MM.1S (cell line): ENCODE data around the gene FKBP2.

ENCODE experiments used
- DNase-seq: peaks from one replicate; pipeline ENCODE4 v3.0.0-alpha.2; 2015
- H2AFZ ChIP-seq: fragments of 300-600 bp; sonication (generic); 2 replicates; pipeline ENCODE4 v1.6.0; 2016; ENCODE audit warnings: antibody characterized with exemption, low read length
- H3F3A ChIP-seq: fragments of 300-600 bp; sonication (generic); 2 replicates; pipeline ENCODE4 v1.6.1; 2016; ENCODE audit warnings: mild to moderate bottlenecking, antibody characterized with exemption, low read length, moderate library complexity, mixed read lengths; ENCODE audit not compliant: insufficient read depth
- H3K27ac ChIP-seq: fragments of 300-600 bp; sonication (generic); 2 replicates; pipeline ENCODE4 v1.5.1; 2016; ENCODE audit warnings: mild to moderate bottlenecking, low read length
- H3K27me3 ChIP-seq: fragments of 300-600 bp; sonication (generic); replicated peaks from 2 replicates; pipeline ENCODE4 v1.6.0; 2016; ENCODE audit warnings: low read length; ENCODE audit not compliant: insufficient read depth
- H3K36me3 ChIP-seq: fragments of 300-600 bp; sonication (generic); replicated peaks from 2 replicates; pipeline ENCODE4 v1.6.1; 2016; ENCODE audit warnings: mild to moderate bottlenecking, low read length, mixed read lengths; ENCODE audit not compliant: insufficient read depth
- H3K4me1 ChIP-seq: fragments of 300-600 bp; sonication (generic); 2 replicates; pipeline ENCODE4 v1.6.1; 2016; ENCODE audit warnings: low read length, mixed read lengths
- H3K4me2 ChIP-seq: fragments of 300-600 bp; sonication (generic); 2 replicates; pipeline ENCODE4 v1.6.0; 2016; ENCODE audit warnings: low read depth, low read length
- H3K4me3 ChIP-seq: fragments of 300-600 bp; sonication (generic); 2 replicates; pipeline ENCODE4 v1.5.1; 2016; ENCODE audit warnings: low read length, mixed read lengths
- H3K79me2 ChIP-seq: fragments of 300-600 bp; sonication (generic); 2 replicates; pipeline ENCODE4 v1.6.1; 2016; ENCODE audit warnings: mixed run types, low read length, mixed read lengths
- H3K9ac ChIP-seq: fragments of 300-600 bp; sonication (generic); 2 replicates; pipeline ENCODE4 v1.6.1; 2016; ENCODE audit warnings: low read length, mixed read lengths
- H3K9me2 ChIP-seq: fragments of 300-600 bp; sonication (generic); replicated peaks from 2 replicates; pipeline ENCODE4 v1.6.1; 2016; ENCODE audit warnings: mild to moderate bottlenecking, low read length, mixed read lengths; ENCODE audit not compliant: insufficient read depth
- H3K9me3 ChIP-seq: fragments of 300-600 bp; sonication (generic); replicated peaks from 2 replicates; pipeline ENCODE4 v1.6.1; 2016; ENCODE audit warnings: mild to moderate bottlenecking, low read length, mixed read lengths; ENCODE audit not compliant: insufficient read depth
- H4K20me1 ChIP-seq: fragments of 300-600 bp; sonication (generic); 2 replicates; pipeline ENCODE4 v1.6.1; 2016; ENCODE audit warnings: mild to moderate bottlenecking, low read length, moderate library complexity, mixed read lengths; ENCODE audit not compliant: insufficient read depth
- CTCF ChIP-seq: fragments of 300-600 bp; sonication (generic); IDR thresholded peaks from 2 replicates; pipeline ENCODE4 v1.5.1; 2016; ENCODE audit warnings: antibody characterized with exemption, low read length, mixed read lengths
- EZH2 ChIP-seq: fragments of 300-600 bp; sonication (generic); optimal IDR thresholded peaks from 2 replicates; pipeline ENCODE3; 2017; ENCODE audit warnings: low read depth, mild to moderate bottlenecking, antibody characterized with exemption, low read length, mixed read lengths
- EZH2phosphoT487 ChIP-seq: fragments of 300-600 bp; sonication (generic); IDR thresholded peaks from 2 replicates; pipeline ENCODE4 v1.6.1; 2018; ENCODE audit warnings: antibody characterized with exemption, low read length

Gene FKBP2

GRCh38 chr11:64265176-64266160, 24.6 kb downstream of the FKBP2 start:
- Histone ChIP-seq H3K9me2 (no peaks in the 10 kb centered on the region), H3K27me3 (no peaks in the 10 kb centered on the region), H3K36me3 (no peaks in the 10 kb centered on the region), H4K20me1 (no peaks in the 10 kb centered on the region), H3K9me3 (no peaks in the 10 kb centered on the region), H3K4me2 (no peak overlapping the region), H3F3A (peaks cover 13% of the 10 kb centered on the region), H3K27ac (no peak overlapping the region), H3K9ac (no peak overlapping the region), H2AFZ (no peak overlapping the region), H3K4me3 (no peak overlapping the region), H3K79me2 (no peaks in the 10 kb centered on the region; the same call in 1 of the 2 replicates), H3K4me1 (no peaks in the 10 kb centered on the region)
- DNase-seq: no peak
- no peak for TF ChIP-seq EZH2
- TF ChIP-seq CTCF: no peak
- TF ChIP-seq EZH2phosphoT487: no peak

- Histone ChIP-seq H3K4me1 (no peaks in the 10 kb centered on the region), H3K4me3 (no peak overlapping the region), H3K36me3 (no peaks in the 10 kb centered on the region), H4K20me1 (no peaks in the 10 kb centered on the region), H2AFZ (no peak overlapping the region), H3F3A (peaks cover 16% of the 10 kb centered on the region), H3K4me2 (no peak overlapping the region), H3K9me2 (no peaks in the 10 kb centered on the region), H3K9ac (no peak overlapping the region), H3K9me3 (no peaks in the 10 kb centered on the region), H3K27me3 (no peaks in the 10 kb centered on the region), H3K27ac (no peak overlapping the region), H3K79me2 (peaks cover under 1% of the 10 kb centered on the region; the same call in 1 of the 2 replicates)
- TF ChIP-seq CTCF (no peak), EZH2 (no peak), EZH2phosphoT487 (no peak)
- no peak for DNase-seq
Observed at GRCh38 chr11:64266339-64266738, 25.4 kb downstream of the FKBP2 start.

- Histone ChIP-seq H3K9me2 (no peaks in the 10 kb centered on the region), H2AFZ (no peak overlapping the region), H3K9me3 (no peaks in the 10 kb centered on the region), H3K27me3 (no peaks in the 10 kb centered on the region), H3K27ac (no peak overlapping the region), H4K20me1 (no peaks in the 10 kb centered on the region), H3K4me3 (no peak overlapping the region), H3K4me2 (no peak overlapping the region), H3K9ac (no peak overlapping the region), H3K36me3 (no peaks in the 10 kb centered on the region), H3K4me1 (0 out of 2 replicates have a peak, but pooled peaks cover 5% of the 10 kb centered on the region), H3K79me2 (peaks cover 7% of the 10 kb centered on the region; the same call in 1 of the 2 replicates), H3F3A (peaks cover 23% of the 10 kb centered on the region)
- no peak for DNase-seq
- no peak for TF ChIP-seq EZH2
- TF ChIP-seq CTCF: no peak
- TF ChIP-seq EZH2phosphoT487: no peak
Observed at GRCh38 chr11:64267207-64267945, 26.5 kb downstream of the FKBP2 start.
